ENCODE measurements around the gene CEACAM1.
"Not testable (repeated sequence)": the region's sequence is repeated elsewhere in the genome, so short reads cannot be mapped to it uniquely, and the experiment has no call there.

DNA sequence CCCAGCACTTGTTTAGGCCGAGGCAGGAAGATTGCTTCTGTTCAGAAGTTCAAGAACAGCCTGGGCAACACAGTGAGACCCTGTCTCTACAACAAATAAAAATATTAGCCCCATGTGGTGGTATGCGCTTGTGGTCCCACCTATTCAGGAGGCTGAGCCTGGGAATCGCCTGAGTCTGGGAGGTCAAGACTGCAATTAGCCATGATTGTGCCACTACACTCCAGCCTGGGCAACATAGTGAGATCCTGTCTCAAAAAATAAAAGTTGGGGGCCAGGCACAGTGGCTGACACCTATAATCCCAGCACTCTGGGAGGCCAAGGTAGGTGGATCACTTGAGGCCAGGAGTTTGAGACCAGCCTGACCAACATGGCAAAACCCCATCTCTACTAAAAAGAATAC is 27.0 kb downstream of the CEACAM1 start:
- TF ChIP-seq EZH2 (IDR thresholded peaks at IDR 0.05; ENCODE audit: low read length), result not testable (repeated sequence)
- TF ChIP-seq, protein P1, sequence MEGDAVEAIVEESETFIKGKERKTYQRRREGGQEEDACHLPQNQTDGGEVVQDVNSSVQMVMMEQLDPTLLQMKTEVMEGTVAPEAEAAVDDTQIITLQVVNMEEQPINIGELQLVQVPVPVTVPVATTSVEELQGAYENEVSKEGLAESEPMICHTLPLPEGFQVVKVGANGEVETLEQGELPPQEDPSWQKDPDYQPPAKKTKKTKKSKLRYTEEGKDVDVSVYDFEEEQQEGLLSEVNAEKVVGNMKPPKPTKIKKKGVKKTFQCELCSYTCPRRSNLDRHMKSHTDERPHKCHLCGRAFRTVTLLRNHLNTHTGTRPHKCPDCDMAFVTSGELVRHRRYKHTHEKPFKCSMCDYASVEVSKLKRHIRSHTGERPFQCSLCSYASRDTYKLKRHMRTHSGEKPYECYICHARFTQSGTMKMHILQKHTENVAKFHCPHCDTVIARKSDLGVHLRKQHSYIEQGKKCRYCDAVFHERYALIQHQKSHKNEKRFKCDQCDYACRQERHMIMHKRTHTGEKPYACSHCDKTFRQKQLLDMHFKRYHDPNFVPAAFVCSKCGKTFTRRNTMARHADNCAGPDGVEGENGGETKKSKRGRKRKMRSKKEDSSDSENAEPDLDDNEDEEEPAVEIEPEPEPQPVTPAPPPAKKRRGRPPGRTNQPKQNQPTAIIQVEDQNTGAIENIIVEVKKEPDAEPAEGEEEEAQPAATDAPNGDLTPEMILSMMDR (optimal IDR thresholded peaks at IDR 0.05 in 1 of 3, IDR thresholded peaks at IDR 0.05 in 1 of 3, conservative IDR thresholded peaks at IDR 0.05 in 1 of 3; ENCODE audit: extremely low read depth in 1 of 3, insufficient read depth in 2 of 3, low read length in 3 of 3), result not testable (repeated sequence)
